NCI-H345 treated with DMSO at 0.1 percent for 48 hours (cell line): Measurements from ENCODE around the gene SEPTIN12.
"Not testable (repeated sequence)": the region's sequence is repeated elsewhere in the genome, so short reads cannot be mapped to it uniquely, and the experiment has no call there.

Experiments
- DNase-seq: peaks from one replicate; lab custom pipeline; 2025; ENCODE audit not compliant: unreplicated experiment; lab: John Stamatoyannopoulos, UW

Gene SEPTIN12

DNA sequence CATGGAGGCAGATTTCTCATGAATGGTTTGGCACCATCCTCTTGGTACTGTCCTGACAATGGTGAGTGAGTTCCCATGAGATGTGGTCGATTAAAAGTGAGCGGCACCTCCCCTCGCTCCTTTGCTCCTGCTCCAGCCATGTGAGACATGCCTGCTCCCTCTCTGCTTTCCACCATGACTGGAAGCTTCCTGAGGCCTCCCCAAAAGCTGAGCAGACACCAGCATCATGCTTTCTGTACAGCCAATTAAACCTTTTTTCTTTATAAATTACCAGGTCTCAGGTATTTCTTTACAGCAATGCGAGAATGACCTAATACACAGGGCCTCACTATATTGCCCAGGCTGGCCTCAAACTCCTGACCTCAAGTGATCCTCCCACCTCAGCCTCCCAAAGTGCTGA is 33.3 kb downstream of the SEPTIN12 start:
- DNase-seq = no peak

DNA sequence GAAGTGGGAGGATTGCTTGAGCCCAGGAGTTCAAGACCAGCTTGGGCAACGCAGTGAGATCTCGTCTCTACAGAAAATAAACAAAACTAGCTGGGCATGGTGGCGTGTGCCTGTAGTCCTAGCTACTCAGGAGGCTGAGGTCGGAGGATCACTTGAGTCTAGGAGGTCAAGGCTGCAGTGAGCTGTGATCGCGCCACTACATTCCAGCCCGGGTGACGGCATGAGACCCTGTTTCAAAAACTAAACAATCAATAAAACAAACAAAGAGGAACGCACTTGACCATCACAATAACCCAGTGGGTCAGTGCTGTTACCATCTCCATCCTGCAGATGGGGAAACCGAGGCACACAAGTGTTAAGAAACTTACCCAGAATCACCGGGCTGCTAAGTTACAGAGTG is 34.9 kb downstream of the SEPTIN12 start:
- no peak for DNase-seq

DNA sequence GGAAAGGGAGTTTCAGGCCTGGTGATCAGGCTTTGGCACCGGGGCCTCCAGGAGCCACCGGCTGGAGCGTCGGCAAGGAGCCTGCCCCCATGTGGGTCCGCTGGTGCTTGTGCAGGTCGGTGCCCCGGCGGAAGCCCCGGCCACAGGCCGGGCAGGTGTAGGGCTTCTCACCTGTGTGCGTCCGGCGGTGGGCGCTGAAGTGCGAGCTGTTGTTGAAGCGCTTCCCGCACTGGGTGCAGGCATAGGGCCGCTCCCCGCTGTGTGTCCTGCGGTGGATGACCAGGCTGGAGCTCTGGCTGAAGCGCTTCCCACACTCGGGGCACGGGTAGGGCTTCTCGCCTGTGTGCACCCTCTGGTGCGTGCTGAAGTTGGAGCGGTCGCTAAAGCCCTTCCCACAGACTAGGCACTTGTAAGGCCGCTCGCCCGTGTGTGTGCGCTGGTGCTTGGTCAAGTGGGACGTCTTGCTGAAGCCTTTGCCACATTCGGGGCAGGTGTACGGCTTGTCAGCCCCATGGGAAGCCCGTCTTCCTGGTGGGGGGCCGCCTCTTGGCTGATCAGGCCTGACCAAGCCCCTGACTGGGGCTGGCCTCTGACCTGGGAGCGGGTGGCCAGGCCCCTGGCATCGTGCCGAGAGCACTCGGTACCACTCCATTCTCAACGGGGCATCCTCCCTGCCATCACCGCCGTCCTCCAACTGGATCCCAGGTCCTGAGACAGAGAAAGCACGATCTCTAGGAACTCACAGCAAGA is 35.6 kb downstream of the SEPTIN12 start:
- no peak for DNase-seq

DNA sequence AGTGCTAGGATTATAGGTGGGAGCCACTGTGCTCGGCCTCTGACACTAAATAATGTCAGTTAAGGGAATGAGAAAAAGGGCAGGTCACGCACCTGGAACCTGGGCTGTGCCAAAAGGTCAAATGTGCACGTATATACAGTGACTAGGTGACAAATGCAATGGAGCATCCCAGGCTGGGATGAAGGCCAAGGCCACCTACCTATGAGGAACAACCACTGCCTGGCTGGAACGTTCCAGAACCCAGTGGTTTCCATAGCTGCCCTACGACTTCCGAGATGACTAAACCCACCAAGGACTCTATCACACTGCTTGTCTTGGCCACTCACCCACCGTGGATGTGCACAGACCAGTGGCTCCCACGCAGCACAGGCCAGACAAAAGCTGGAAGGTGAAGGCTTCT is 37.2 kb downstream of the SEPTIN12 start:
- DNase-seq = no peak

DNA sequence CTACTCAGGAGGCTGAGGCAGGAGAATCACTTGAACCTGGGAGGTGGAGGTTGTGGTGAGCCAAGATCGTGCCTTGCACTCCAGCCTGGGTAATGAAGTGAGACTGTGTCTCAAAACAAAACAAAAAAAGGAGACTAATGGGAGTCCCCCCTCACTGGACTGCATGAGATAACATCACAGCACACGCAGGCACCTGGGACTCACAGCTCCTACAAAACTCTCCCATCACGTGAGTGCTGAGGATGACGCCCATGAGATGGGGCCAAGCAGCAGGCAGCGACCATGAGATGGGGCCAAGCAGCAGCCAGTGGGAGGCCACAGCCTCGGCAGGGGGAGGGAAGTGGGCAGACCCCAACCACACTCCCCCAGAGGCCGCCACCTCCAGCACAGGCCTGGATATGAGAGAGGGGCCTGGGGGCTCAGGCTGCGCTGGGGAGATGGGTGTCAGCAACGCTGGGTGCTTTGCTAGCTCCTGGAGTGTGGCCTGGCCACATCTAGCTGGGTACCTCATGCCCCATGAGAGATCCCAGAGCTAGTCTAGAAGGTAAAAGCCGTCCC is 38.4 kb downstream of the SEPTIN12 start:
- no peak for DNase-seq

DNA sequence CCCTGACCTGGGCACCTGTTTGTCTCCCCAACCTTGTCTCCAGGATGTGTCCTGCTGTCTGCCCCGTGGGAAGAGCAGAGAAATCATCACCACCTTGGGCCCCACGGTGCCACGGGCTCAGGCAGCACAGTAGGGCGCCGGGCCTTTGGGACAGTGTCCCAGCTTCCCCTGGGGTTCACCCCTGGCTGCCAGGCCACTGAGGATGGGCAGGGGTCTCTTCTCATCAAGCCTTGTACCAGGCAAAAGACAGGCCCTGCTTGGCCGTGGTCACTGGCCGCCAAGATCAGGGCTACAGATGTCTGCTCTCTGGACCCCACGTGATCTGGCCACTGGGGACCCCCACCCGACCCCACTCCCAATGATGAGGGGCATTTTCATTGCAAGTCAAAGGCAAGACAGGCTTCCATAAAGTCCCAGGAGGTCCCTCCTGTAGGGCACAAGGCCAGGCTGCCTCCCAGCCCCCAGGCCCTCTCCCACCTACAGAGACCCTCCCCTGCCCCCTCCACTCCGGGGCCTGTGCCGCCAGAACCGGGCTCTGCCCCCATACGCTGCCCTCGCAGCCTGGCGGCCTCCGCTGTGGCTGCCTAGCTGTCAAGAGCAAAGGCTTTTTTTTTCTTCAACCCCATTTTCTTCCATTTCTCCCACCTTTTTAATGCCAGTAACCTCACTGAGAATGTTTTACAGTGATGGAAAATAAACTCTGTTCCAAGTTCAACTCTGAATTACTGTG is 39.3 kb downstream of the SEPTIN12 start:
- no peak for DNase-seq

DNA sequence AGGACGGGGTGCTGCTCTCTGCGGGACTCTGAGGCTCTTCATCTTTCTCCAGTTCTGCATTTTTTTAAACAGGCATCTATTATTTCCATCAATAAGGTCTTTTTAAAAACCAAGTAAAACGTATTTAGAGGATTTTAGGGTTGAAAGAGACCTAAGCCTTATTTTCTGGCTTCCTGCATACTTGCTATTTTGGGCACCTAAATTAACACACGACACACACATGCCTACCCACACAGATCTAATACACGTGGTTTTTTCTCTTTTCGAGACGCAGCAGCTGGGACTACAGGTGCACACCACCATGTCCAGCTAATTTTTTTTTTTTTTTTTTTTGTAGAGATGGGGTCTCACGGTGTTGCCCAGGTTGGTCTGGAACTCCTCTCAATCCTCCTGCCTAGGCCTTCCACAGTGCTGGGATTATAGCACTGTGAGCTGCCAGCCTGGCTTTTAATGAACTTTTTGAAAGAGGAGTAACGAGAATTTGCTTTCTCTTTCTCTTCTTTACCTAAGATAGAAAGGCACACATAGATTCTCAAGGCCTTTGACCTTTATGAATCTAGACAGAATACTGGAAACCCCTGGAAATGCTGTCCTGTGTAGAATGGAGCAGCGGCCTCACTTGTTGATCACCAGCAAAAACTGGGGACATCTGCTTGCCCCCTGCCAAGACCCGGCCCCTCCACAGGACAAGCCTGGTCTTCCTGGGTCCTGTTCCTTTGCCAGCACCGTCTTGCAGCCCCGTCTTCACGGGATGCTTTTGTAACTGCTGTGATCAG is 40.1 kb downstream of the SEPTIN12 start:
- DNase-seq = no peak

DNA sequence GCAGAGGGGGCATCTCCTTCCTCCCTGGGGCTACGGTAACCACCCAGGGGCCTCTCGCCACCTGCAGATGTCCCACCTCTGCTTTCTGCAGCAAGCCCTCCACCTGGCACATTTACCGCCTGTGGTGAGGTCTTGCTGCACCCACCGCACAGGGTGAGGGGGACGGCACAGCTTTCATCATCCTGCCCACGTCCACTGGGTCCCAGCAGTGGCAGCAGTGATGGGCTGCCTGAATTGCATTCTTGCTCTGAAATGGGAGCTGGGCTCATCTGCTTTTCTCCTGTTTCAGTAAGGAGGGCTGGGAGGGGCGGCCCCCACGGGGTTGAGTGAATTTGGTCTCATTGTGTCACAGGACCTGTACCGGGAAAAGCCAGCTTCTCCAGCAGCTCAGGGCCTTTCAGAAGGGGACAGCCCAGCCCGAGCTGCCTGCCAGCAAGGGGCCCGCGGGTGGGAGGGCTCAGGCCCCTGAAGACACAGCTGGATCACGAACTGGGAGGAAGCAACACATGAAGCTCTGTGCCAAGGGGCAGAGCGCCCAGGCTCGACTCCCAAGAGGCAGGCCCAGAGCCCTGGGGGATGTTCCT is 41.1 kb downstream of the SEPTIN12 start:
- DNase-seq = no peak

DNA sequence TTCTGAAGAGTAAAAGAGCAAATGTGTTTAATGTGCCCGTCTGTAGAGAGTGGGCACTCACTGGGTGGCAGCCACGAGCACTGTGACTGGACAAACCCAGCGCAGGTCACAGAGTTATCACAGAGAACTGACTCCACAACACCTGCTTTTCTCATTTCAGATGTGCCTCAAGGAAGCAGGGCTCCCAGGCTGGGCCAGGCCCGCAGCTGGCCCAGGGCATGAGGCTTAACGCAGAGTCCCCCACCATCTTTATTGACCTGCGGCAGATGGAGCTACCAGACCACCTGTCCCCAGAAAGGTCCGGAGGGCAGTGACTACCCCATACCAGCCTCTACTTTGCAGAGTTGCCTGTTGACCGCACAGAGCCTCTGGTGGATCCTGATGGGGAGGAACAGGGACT is 41.9 kb downstream of the SEPTIN12 start:
- DNase-seq = no peak

DNA sequence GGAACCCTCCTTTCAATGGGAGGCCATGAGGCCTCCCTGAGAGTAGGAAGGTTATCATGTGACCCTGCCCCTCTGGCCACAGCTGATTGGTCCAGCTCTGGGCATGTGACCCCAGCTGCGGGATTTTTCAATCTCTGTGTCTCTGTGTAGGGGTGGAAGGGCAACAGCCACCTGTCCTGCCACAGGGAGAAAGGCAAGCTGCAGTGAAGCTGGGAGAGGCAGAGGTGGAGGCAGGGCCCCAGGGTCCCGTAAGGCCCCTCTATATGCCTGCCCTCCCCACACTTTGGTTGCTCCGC is 42.9 kb downstream of the SEPTIN12 start:
- DNase-seq = no peak

DNA sequence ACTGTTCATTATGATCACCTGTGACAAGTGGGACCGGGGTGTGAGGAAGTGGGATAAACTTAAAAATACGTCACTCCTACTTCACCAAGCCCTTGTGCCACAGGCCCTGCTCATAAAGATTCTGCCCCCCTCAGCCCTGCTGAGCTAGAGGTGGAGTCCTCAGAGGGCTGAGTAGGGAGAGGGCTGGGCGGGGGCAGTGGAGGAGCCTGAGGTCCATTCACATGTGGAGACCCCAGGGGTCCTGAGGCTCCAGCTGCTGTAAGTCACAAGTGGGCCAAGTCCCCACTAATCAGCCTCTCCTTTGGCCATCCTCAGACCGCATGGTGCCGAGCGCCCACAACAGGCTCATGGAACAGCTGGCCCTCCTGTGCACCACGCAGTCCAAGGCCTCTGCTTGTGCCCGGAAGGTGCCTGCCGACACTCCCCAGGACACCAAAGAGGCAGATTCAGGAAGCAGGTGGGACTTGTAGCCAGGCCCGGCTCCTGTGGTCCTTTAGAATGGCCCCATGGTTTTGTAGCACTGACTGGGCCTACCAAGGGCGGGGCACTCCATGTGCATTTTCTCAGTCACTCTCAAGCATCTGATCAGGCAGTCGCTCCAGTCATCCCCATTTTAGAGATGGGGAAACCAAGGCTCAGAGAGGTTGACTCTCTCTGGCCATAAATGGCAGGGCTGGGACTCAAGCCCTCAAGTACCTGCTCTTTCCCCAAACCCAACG is 43.4 kb downstream of the SEPTIN12 start:
- no peak for DNase-seq

DNA sequence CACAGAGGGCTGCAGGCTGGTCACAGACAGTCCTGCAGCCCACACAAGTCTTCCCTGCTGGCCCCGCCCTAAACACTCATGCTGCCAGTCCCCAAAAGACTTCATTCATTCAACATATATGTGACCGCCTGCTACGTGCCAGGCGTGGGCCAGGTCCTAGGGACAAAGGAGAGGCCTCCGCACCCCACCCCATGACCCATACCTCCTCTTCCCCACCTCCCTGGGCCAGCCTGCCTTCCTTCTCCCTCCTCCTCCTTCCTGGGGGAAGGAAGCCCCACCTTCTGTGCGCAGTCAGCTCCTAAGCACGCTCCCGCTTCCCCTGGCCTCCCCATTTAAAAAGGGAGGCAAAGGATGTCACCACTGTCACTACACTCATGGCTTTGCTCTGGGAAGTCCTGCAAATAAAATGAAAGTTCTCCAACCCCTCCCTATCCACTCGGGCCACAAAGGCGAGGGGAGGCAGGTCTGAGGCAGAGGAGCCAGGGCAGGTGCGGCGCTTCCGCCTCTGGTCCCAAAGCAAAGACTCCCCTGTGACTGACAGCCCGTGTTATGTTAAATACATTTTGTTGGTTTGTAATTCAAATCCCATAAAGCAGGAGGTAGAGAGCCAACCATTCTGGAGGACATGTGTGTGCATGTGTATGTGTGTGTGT is 44.8 kb downstream of the SEPTIN12 start:
- no peak for DNase-seq

DNA sequence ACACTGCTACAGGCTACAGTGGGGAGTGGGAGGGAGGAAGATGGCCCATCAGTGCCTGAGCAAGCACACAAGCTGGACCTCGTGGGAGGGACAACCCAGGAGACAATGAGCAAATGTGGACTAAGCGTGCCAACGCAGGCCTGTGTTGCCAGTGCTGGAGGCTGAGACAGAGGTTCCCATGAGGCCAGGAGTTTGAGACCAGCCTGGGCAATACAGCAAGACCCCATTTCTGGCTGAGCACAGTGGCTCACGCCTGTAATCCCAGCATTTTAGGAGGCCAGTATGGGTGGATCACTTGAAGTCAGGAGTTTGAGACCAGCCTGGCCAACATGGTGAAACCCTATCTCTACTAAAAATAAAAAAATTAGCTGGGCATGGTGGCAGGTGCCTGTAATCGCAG is 49.8 kb downstream of the SEPTIN12 start:
- not testable (repeated sequence) for DNase-seq

DNA sequence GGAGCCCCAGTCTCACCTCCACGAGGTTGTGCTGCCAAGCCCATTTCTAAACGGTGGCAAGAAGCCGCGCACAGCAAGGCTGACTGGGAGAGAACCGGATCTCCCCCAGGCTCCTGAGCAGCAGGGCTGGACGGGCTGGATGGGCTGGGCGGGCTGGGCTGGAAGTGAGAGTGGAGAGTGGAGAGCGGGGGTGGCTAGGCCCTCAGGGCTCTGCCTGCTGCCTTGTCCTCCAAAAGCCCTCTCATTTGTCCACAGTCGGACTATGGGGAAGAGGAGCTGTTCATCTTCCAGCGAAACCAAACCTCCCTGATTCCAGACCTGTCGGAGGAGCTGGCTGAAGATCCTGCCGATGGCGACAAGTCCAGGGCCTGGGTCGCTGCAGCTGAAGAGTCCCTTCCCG is 50.6 kb downstream of the SEPTIN12 start:
- no peak for DNase-seq

DNA sequence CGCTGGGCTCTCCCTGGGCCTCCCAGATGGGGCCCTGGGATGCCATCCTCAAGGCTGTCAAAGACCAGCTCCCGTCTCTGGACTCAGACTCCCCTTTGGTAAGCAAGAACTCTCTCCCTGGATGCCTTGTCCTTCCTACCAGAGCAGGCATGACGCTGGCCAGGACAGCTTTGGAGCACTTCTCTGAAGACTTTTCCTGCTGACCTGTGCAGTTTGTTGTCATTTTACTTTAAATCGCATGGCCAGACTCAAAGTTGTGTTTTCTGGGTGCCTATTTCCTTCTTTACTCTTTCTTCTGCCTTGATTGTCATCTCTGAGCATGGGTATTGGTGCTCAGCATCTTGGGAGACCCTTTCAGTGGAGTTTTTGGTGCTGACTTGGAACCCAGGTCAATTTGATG is 51.6 kb downstream of the SEPTIN12 start:
- no peak for DNase-seq

DNA sequence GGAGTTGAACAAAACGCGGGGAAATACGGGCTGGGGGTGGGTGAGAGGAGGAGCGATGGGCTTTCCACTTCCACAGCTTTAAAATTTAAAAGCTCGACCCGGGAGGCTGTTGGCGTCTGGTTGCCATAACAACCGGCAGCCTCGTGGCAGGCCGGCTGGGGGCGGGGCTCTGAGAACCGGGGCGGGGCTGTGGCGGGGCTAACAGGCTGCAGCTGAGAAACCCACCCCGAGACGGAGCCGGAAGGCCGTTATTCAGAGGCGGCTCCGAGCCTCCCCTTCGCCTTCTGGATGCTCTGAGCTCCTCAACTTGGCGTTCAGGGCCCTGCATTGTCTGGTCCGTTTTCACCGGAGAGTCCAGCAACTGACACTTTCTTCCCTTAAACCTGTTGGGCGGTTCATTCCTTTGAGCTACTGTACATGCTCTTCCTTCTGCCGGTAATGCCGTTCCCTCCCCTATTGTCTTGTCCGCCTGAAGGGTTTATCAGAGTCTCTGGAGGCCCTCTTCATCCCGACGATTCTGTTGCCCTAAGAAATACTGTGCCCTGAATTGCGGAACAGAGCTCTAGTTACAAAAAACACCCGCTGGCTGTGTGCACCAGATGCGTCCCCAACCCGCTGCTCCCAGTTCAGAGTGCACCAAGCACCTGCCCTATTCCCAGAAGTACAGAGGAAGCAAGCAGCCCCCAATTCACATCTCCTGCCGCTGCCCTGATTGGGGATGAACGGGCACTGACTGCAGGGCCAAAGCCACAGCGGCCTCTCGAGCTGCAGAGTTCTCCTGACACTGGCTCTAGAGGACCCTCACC is 53.2 kb downstream of the SEPTIN12 start:
- DNase-seq = peak; percentile 42

DNA sequence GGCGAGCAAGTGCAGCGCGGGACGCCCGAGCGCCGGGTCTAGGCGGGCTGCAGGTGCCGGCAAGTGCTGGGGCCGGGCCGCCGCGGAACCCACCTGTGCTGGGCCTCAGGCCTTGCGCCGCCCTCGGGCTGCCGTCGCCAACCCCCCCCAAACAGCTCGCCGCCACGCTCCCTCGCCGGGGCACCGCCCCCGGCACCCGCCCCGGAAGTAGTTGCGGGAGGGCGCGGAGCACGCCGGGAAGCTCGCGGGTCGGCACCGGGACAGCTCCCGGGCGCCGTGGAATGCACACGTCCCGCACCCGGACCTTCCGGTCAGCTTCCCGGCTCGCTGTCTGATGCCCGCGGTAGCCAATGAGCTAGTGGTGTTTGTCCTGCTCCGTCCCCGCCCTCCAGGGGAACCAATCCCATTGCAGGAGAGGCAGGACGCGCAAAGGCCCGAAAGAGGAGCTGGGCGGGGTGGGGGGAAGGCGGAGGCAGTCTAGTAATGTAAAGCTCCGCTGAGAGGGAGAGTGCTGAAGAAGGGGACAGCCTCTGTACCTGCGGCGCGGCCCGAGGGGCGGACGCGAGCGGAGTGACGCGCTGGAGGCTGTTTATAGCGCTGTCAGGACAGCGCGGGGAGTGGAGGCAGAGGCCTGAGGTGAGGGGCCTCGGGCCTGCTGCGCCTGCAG is 53.9 kb downstream of the SEPTIN12 start, which contains the start of the genes ANKS3 and DNAAF8:
Gene ANKS3, minus strand, starts transcription at position 209 of the 667 bp plus-strand sequence. CDS start 4,122 bp downstream, outside the sequence.
Gene DNAAF8, plus strand, starts transcription at position 475 of the 667 bp plus-strand sequence. CDS start 1,978 bp downstream, outside the sequence.
- peak; percentile 88 for DNase-seq

DNA sequence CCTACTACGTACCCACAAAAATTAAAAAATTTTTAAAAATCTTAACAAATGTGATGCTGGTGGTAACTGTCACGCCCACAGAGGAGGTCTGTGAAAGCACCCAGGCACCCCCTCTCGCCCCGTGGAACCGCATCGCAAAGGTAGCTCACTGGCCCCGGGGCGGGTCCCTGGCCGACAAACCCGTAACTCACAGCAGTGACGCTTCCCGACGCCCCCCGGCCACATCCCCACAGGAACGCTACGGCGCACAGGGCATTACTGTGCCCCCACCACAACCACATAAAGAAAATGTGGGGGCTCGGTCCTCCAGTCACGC is 54.4 kb downstream of the SEPTIN12 start:
- DNase-seq = no peak
